H1 (cell line): ENCODE measurements around the gene MEP1A. TPM values are rescaled to one million over a fixed set of nuclear protein-coding genes. Genes with fewer than 3 reads are reported as not detected.

Source experiments
- CTCF ChIA-PET: fragments of 300-600 bp; sonication (Branson Sonifier 250); formaldehyde crosslinking; loops from one replicate; lab custom pipeline; 2021; ENCODE audit not compliant: partially characterized antibody; lab: Charles Lee
- POLR2A ChIA-PET: fragments of 300-600 bp; sonication (Branson Sonifier 250); formaldehyde crosslinking; loops from one replicate; lab custom pipeline; 2021; ENCODE audit warnings: inconsistent platforms; ENCODE audit not compliant: partially characterized antibody; lab: Charles Lee
- DNase-seq, 2 experiments: peaks; one replicate each; pipeline versions ENCODE4 v3.0.0 to v3.0.0-alpha.2; 2010 to 2022; ENCODE audit warnings: low spot score in 2 of 2, low read depth in 1 of 2, mixed read lengths in 1 of 2
- FAIRE-seq: peaks from 2 replicates; lab custom pipeline; 2011; peaks lifted over from hg19 to GRCh38; lab: Jason Lieb, UNC
- H2AFZ ChIP-seq: 2 replicates; pipeline ENCODE4 v1.8.1; 2012; ENCODE audit warnings: low read length, inconsistent platforms
- H2AK5ac ChIP-seq: 2 replicates; pipeline ENCODE4 v1.6.1; 2013; ENCODE audit warnings: low read depth, low read length
- H2BK120ac ChIP-seq: replicated peaks from 2 replicates; pipeline ENCODE3; 2013; ENCODE audit warnings: low read depth, low read length, inconsistent platforms
- H2BK12ac ChIP-seq: 2 replicates; pipeline ENCODE4 v1.6.1; 2013; ENCODE audit warnings: low read depth, low read length
- H2BK15ac ChIP-seq: 2 replicates; pipeline ENCODE4 v1.6.1; 2013; ENCODE audit warnings: low read length
- H2BK20ac ChIP-seq: 2 replicates; pipeline ENCODE4 v1.6.1; 2013; ENCODE audit warnings: low read length
- H2BK5ac ChIP-seq: 2 replicates; pipeline ENCODE4 v1.6.1; 2013; ENCODE audit warnings: low read depth, low read length
- H3K14ac ChIP-seq: 2 replicates; pipeline ENCODE4 v1.6.1; 2013; ENCODE audit warnings: inconsistent platforms; ENCODE audit not compliant: insufficient read length
- H3K18ac ChIP-seq: 2 replicates; pipeline ENCODE4 v1.6.1; 2013; ENCODE audit warnings: low read length; ENCODE audit errors: extremely low read depth
- H3K23ac ChIP-seq: 2 replicates; pipeline ENCODE4 v1.6.1; 2013; ENCODE audit warnings: inconsistent platforms; ENCODE audit not compliant: insufficient read length
- H3K23me2 ChIP-seq: 2 replicates; pipeline ENCODE4 v1.6.1; 2013; ENCODE audit warnings: low read depth, low read length
- H3K27ac ChIP-seq: 2 replicates; pipeline ENCODE4 v1.6.1; 2011; ENCODE audit warnings: low read depth, low read length, inconsistent platforms
- H3K27me3 ChIP-seq, 4 experiments: replicated peaks in 1 of 4; 1 replicate in 1 of 4; 2 replicates in 3 of 4; pipeline versions ENCODE4 v1.6.1 to v1.8.1; 2011 to 2013; ENCODE audit warnings: low read length in 3 of 4, mild to moderate bottlenecking in 3 of 4, inconsistent platforms in 2 of 4, mixed read lengths in 2 of 4, moderate library complexity in 1 of 4; ENCODE audit not compliant: control insufficient read depth in 3 of 4, insufficient read depth in 3 of 4; ENCODE audit errors: extremely low read depth in 1 of 4
- H3K36me3 ChIP-seq, 4 experiments: 2 replicates each; pipeline versions ENCODE4 v1.6.1 to v1.8.1; 2011 to 2013; ENCODE audit warnings: mild to moderate bottlenecking in 4 of 4, low read length in 3 of 4, moderate library complexity in 2 of 4, control low read depth in 1 of 4, inconsistent platforms in 1 of 4; ENCODE audit not compliant: insufficient read depth in 4 of 4, control insufficient read depth in 2 of 4
- H3K4ac ChIP-seq: replicated peaks from 2 replicates; pipeline ENCODE3; 2013; ENCODE audit warnings: low read length, low read depth, mixed read lengths, inconsistent platforms; ENCODE audit not compliant: insufficient read length
- H3K4me1 ChIP-seq, 4 experiments: replicated peaks in 1 of 4; 1 replicate in 1 of 4; 2 replicates in 3 of 4; pipeline versions ENCODE4 v1.6.1 to v1.8.1; 2011 to 2013; ENCODE audit warnings: low read length in 3 of 4, inconsistent platforms in 2 of 4, mixed read lengths in 1 of 4; ENCODE audit not compliant: insufficient read depth in 4 of 4, control insufficient read depth in 3 of 4
- H3K4me2 ChIP-seq, 2 experiments: 2 replicates each; pipeline versions ENCODE4 v1.6.1 to v1.8.1; 2011 to 2013; ENCODE audit warnings: low read depth in 2 of 2, low read length in 2 of 2, control low read depth in 1 of 2, inconsistent platforms in 1 of 2, mild to moderate bottlenecking in 1 of 2; ENCODE audit not compliant: insufficient read depth in 1 of 2
- H3K4me3 ChIP-seq, 4 experiments: fragments of 200-600, 300-600 bp in 1 of 4; sonication (generic), shearing (Covaris generic), sonication (Bioruptor Twin) in 1 of 4; 2 replicates each; pipeline versions ENCODE4 v1.5.1 to v1.8.1; 2011 to 2016; ENCODE audit warnings: low read length in 4 of 4, low read depth in 3 of 4, control low read depth in 2 of 4, inconsistent platforms in 2 of 4, mild to moderate bottlenecking in 2 of 4, mixed read lengths in 1 of 4, moderate library complexity in 1 of 4; ENCODE audit not compliant: insufficient read depth in 2 of 4; ENCODE audit errors: extremely low read depth in 1 of 4
- H3K56ac ChIP-seq: replicated peaks from 2 replicates; pipeline ENCODE3; 2013; ENCODE audit warnings: low read depth, mild to moderate bottlenecking, mixed read lengths, low read length, inconsistent platforms; ENCODE audit not compliant: insufficient read length
- H3K79me1 ChIP-seq: 2 replicates; pipeline ENCODE4 v1.6.1; 2013; ENCODE audit warnings: low read depth, low read length, control low read depth
- H3K79me2 ChIP-seq, 2 experiments: 2 replicates each; pipeline versions ENCODE4 v1.6.1 to v1.8.1; 2012 to 2013; ENCODE audit warnings: low read length in 2 of 2, mild to moderate bottlenecking in 2 of 2, inconsistent platforms in 1 of 2; ENCODE audit not compliant: insufficient read depth in 2 of 2, control insufficient read depth in 1 of 2
- H3K9ac ChIP-seq, 4 experiments: replicated peaks in 1 of 4; 1 replicate in 1 of 4; 2 replicates in 3 of 4; pipeline versions ENCODE4 v1.6.1 to v1.8.1; 2011 to 2013; ENCODE audit warnings: low read depth in 3 of 4, low read length in 3 of 4, control low read depth in 2 of 4, mild to moderate bottlenecking in 2 of 4, moderate library complexity in 2 of 4, inconsistent platforms in 1 of 4; ENCODE audit errors: extremely low read depth in 1 of 4
- H3K9me3 ChIP-seq, 2 experiments: 2 replicates each; pipeline versions ENCODE4 v1.6.1 to v1.8.1; 2012 to 2013; ENCODE audit warnings: mild to moderate bottlenecking in 2 of 2, moderate library complexity in 2 of 2, control low read depth in 1 of 2, inconsistent platforms in 1 of 2, low read depth in 1 of 2, low read length in 1 of 2, mixed read lengths in 1 of 2; ENCODE audit not compliant: insufficient read depth in 2 of 2
- H4K20me1 ChIP-seq, 2 experiments: replicated peaks in 1 of 2; 2 replicates each; pipeline versions ENCODE3 to v1.8.1; 2011 to 2013; ENCODE audit warnings: inconsistent platforms in 2 of 2, low read length in 2 of 2, mild to moderate bottlenecking in 1 of 2; ENCODE audit not compliant: insufficient read depth in 2 of 2, control insufficient read depth in 1 of 2
- H4K5ac ChIP-seq: 2 replicates; pipeline ENCODE4 v1.6.1; 2013; ENCODE audit warnings: low read length, low read depth, mixed read lengths, inconsistent platforms; ENCODE audit not compliant: insufficient read length
- H4K8ac ChIP-seq: 2 replicates; pipeline ENCODE4 v1.8.0; 2013; ENCODE audit warnings: mild to moderate bottlenecking, moderate library complexity, low read length, inconsistent platforms; ENCODE audit not compliant: insufficient read depth; ENCODE audit errors: extremely low read depth
- H4K91ac ChIP-seq: replicated peaks from 2 replicates; pipeline ENCODE3; 2013; ENCODE audit warnings: low read length, mixed read lengths, inconsistent platforms; ENCODE audit not compliant: insufficient read length
- ATF2 ChIP-seq: IDR thresholded peaks from 2 replicates; pipeline ENCODE4 v1.6.1; 2012; ENCODE audit warnings: low read length, inconsistent platforms
- CBX5 ChIP-seq: fragments of 300-800, 300-1000 bp; sonication (generic); IDR thresholded peaks from 2 replicates; pipeline ENCODE4 v1.7.1; 2016; ENCODE audit warnings: antibody characterized with exemption, low read length, low read depth
- EZH2 ChIP-seq: fragments of 200-600 bp; sonication (generic); IDR thresholded peaks from 2 replicates; pipeline ENCODE4 v1.7.1; 2012; ENCODE audit warnings: low read depth, mild to moderate bottlenecking, moderate library complexity, low read length, inconsistent platforms; ENCODE audit not compliant: severe bottlenecking
- HDAC6 ChIP-seq: IDR thresholded peaks from one replicate; pipeline ENCODE4 v1.7.1; 2012; ENCODE audit warnings: low read depth, mild to moderate bottlenecking, inconsistent platforms, low read length, moderate library complexity
- KDM1A ChIP-seq: fragments of 200-600, 300-600 bp; sonication (generic); IDR thresholded peaks from 2 replicates; pipeline ENCODE4 v1.7.1; 2016; ENCODE audit warnings: mild to moderate bottlenecking, low read length, borderline replicate concordance
- POLR2A ChIP-seq, 2 experiments: IDR thresholded peaks; 1 replicate in 1 of 2; 2 replicates in 1 of 2; pipeline ENCODE4 v1.6.1; 2011; ENCODE audit warnings: low read depth in 2 of 2, low read length in 2 of 2, mild to moderate bottlenecking in 2 of 2; ENCODE audit errors: control extremely low read depth in 1 of 2
- SP2 ChIP-seq: IDR thresholded peaks from 2 replicates; pipeline ENCODE4 v1.6.1; 2012; ENCODE audit warnings: mild to moderate bottlenecking, low read length, inconsistent platforms
- SP4 ChIP-seq: IDR thresholded peaks from 2 replicates; pipeline ENCODE4 v1.6.1; 2012; ENCODE audit warnings: low read length, inconsistent platforms
- SUZ12 ChIP-seq: fragments of 200-600 bp; sonication (generic); IDR thresholded peaks from 2 replicates; pipeline ENCODE4 v1.6.1; 2012; ENCODE audit warnings: mild to moderate bottlenecking, inconsistent platforms, low read length, moderate library complexity, mixed read lengths
- WGBS, 2 experiments: shearing (Covaris generic) in 1 of 2; methylation state at CpG; one replicate each; pipeline versions ENCODE4 v1.1.6 to v1.1.7; 2013 to 2015; ENCODE audit warnings: low lambda C conversion rate in 2 of 2, mixed read lengths in 2 of 2, inconsistent platforms in 1 of 2, low coverage in 1 of 2, missing lambda C conversion rate in 1 of 2; ENCODE audit not compliant: insufficient replicate concordance in 2 of 2, insufficient coverage in 1 of 2, insufficient read length in 1 of 2; ENCODE audit errors: extremely low coverage in 1 of 2, missing lambda C conversion rate in 1 of 2; 5-methylcytosine and 5-hydroxymethylcytosine counted together
- polyA plus RNA-seq, 7 experiments: library from polyadenylated mRNA; depleted of rRNA in 3 of 7; stranded (reverse) in 5 of 7; unstranded in 2 of 7; fragments of >200 nt in 5 of 7; fragments of 200-250 nt in 2 of 7; gene quantifications; 1 replicate in 5 of 7; 2 replicates in 1 of 7; 4 replicates in 1 of 7; pipeline versions ENCODE4 v1.2.1 to v1.2.3, GENCODE V29; 2011 to 2013; ENCODE audit warnings: missing spikeins in 2 of 7, mixed read lengths in 2 of 7
- total RNA-seq: library from RNA; stranded (reverse); fragmentation: NEBNext Ultra II Directional; extraction: Animal tissue kit (Norgen Biotek cat#: 25700); gene quantifications from 2 replicates; pipeline ENCODE4 v1.2.1, GENCODE V29; 2021

MEP1A gene
- total and polyA plus RNA-seq, 2 of the 8 experiments (the other 6 are each of a cell fraction or from before 2014, with no cell fraction given) = 0.03 TPM; not detected in 1

- Histone ChIP-seq H3K4me3 (no peak overlapping the region), H3K56ac (no peak overlapping the region), H3K9me3 (no peaks in the 10 kb centered on the region), H3K4me1 (no peaks in the 10 kb centered on the region), H2BK120ac (no peak overlapping the region), H4K8ac (no peak overlapping the region), H3K27ac (no peak overlapping the region), H2BK20ac (no peak overlapping the region), H3K18ac (no peak overlapping the region), H3K9ac (no peak overlapping the region), H3K23ac (no peak overlapping the region), H3K79me1 (no peaks in the 10 kb centered on the region), H2AK5ac (no peak overlapping the region), H3K4ac (no peak overlapping the region), H4K5ac (no peak overlapping the region), H2AFZ (no peak overlapping the region), H2BK15ac (no peak overlapping the region), H3K14ac (no peak overlapping the region), H4K20me1 (no peaks in the 10 kb centered on the region)
- POLR2A ChIA-PET = no interaction called here
- FAIRE-seq (no peak), DNase-seq (no peak)
- TF ChIP-seq CBX5 = no peak
- TF ChIP-seq POLR2A (IDR thresholded peaks at IDR 0.05; ENCODE audit: control extremely low read depth in 1 of 2, low read depth in 2 of 2, low read length in 2 of 2) = no peak
- TF ChIP-seq ATF2 = no peak
- TF ChIP-seq KDM1A = no peak
- TF ChIP-seq HDAC6 = no peak
- no peak for TF ChIP-seq SP4
- no peak for TF ChIP-seq EZH2
- no peak for TF ChIP-seq SUZ12
- no peak for TF ChIP-seq SP2
- TF ChIP-seq, all 59 proteins: peak for 0
- Histone ChIP-seq H3K36me3 (no peaks in the 10 kb centered on the region), H4K91ac (no peak overlapping the region), H3K4me2 (no peak overlapping the region), H2BK12ac (no peak overlapping the region), H2BK5ac (no peak overlapping the region), H3K23me2 (peaks cover 3% of the 10 kb centered on the region; the same call in 1 of the 2 replicates), H3K79me2 (no peaks in the 10 kb centered on the region), H3K27me3 (no peaks in the 10 kb centered on the region)
- 92% methylated on average over 7 of the region's 7 CpGs; no CpG with 5 or more reads in 1 of the 2 experiments for WGBS, 2 experiments
- CTCF ChIA-PET = interaction anchor here (0.5 kb wide), 1 partner anchor 14 kb away, joined by 3 read pairs; no protein-coding TSS in a partner anchor
These were observed 26.4 kb downstream of the MEP1A start for GRCh38 chr6:46819561-46819960.
